Spleen (tissue), 7 donors: ENCODE data around the gene PDCD4.

Experiments used
- CTCF ChIP-seq, 11 experiments: fragments of 200-600 bp in 7 of 11; fragments of 450-650 bp in 4 of 11; sonication (generic) in 4 of 11; IDR thresholded peaks in 8 of 11; conservative IDR thresholded peaks in 3 of 11; 1 replicate in 7 of 11; 2 replicates in 4 of 11; pipeline versions ENCODE4 v1.4.0 to v1.8.0; 2016 to 2021; ENCODE audit warnings: antibody characterized with exemption in 11 of 11, inconsistent platforms in 4 of 11, mild to moderate bottlenecking in 1 of 11
- POLR2A ChIP-seq, 3 donors: fragments of 450-650 bp; IDR thresholded peaks; one replicate each; pipeline ENCODE4 v1.5.1; 2017; ENCODE audit warnings: antibody characterized with exemption in 3 of 3, mild to moderate bottlenecking in 1 of 3
- donor health status: DM: no; HTN: no; CAD: no; lungs with moderate emphysema.
- donor health status: DM: no; HTN: no; CAD: no.
- donor health status: DM: no; HTN: no; CAD: no.

GRCh38 chr10:110852947-110853346, 18.8 kb upstream of the PDCD4 start:
- TF ChIP-seq CTCF (IDR thresholded peaks at IDR 0.05 in 8 of 11, conservative IDR thresholded peaks at IDR 0.05 in 3 of 11) (no peak), POLR2A (IDR thresholded peaks at IDR 0.05) (no peak)
